Measurements from ENCODE around the gene PON3.

Gene PON3

DNA sequence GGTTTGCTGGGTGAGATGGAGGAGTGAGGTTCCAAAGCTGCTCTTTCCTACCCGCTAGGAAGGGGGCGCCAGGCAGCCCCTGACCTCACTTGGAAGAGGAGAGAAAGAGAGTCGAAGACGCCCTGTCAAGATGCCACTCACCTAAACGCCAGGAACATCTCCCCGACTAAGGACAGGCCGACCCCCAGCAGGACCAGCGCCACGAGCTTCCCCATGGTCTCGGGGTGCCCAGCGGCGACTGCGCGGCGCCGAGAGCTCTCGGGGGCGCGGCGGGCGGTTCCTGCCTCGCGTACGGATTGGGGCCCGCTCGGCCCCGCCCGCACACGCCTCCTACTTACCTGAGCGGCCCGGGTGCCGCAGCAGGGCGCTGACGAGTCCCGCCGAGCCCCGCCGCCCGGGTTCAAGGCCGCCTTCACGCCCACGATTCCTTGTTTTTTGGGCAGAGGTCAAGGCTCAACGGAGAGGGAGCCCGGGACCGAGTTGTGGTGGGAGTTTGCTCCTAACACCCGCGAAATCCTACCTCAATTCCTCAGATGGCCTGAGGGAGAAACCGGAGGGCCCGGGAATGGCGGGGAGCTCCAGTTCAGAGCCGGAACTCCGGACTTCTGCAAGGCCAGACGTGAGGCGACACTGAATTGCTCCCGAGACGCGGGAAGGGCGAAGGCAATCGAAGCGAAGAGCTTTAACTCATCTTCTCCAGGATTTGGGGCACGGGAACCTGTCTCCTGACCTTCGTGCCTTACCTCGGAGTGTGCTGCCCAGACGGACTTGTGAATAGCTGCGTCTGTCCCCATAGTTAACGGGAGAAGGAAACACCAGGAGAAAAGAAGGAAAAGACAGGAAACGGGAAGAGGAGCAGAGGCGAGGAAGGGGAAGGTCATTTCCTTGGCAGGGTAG is at the start of gene PON3:
PON3 (minus strand) TSS at position 240 of the 897 bp plus-strand sequence; CDS start at position 215, 25 bp downstream.
- no peak for FAIRE-seq
- DNase-seq (ENCODE audit: insufficient read length, low spot score): no peak

DNA sequence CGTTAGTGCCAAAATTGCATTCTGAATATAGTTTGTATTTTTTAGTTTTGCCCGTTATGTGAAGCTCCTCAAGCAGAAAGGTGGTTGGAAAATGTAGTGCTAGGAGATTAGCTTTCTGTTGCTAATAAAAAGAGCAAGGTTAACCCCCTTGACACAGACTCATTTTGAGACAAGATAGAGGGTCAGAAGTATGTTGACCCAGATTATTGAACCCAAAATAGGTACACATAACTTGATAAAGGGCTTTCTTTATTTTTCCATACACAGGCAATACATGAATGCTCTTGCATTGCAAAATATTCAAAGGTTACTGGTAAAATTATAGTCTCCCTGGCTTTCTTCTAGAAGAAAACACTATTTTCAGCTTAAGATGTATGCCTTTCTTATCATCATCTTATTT is 48.6 kb upstream of the PON3 start:
- no peak for TF ChIP-seq POLR2A (IDR thresholded peaks at IDR 0.05; ENCODE audit: low read depth, low read length)
- DNase-seq (ENCODE audit: insufficient read length, low spot score) (no peak), FAIRE-seq (no peak)

More for the DNA sequence above, at the start of gene PON3:
- no peak for TF ChIP-seq POLR2A (IDR thresholded peaks at IDR 0.05; ENCODE audit: low read depth, low read length)

DNA sequence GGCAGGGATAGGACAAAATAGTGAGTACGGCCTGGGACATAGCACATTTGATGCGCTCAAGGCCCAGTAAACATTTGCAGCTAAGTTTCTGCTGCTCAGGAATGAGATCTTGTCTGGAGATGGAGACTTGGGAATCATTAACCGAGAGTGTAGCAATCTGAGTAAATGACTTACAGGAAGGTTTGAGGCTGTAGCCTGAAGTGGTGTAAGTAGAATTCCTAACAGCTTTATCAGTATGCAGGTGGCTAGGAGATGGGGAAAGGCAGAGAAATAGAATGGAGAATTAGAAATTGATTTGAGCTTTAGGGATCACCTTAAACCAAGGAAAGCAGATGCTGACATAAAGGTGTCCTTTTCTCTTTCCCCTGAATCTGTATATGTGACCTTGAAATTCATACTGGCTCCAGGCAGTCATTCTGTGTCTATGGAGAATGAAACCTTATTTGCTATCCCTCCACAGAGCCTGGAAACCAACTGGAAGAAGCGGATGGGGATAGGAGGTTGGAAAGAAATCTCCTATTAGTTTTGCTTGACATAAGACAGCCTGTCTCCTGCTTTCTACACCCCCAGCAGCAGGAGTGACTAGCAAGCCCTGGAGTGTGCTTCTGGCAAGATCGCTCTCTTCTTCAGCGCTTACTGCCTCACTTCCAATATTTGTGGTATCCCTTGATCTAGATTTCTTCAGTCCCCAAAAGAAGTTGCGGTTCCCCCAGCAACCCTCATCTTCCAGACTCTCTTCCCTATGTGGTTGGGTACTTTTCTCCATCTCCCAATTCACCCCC is 45.1 kb upstream of the PON3 start:
- DNase-seq (ENCODE audit: insufficient read length, low spot score) (no peak), FAIRE-seq (no peak)
- no peak for TF ChIP-seq POLR2A (IDR thresholded peaks at IDR 0.05; ENCODE audit: low read depth, low read length)

DNA sequence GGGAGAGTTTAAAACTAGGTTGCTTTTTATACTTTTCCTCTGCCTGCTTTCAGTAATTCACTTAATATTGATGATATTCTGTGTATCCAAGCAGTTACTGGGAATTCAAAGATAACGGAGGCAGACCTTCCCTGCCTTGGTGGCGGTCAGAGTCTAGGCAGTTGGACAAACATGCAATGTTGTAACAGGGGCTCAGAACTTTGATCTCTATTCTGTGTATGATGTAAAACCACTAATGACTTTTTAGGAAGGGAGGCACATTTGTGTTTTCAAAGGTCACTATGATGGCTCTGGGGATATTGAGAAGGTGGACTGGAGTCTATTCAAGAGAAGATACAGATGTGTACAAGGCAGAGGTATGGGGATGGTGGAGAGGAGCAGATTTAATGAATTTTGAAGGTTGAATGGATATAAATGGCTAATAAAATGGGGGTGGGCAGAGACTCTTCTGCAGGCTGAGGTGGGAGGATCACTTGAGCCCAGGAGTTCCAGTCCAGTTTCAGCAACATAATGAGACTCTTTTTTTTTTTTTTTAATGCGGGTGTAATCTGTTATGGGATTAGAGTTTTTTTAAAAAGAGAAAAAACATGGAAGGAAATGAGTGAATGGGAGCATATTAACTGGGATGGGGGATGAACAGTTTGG is 44.3 kb upstream of the PON3 start:
- TF ChIP-seq POLR2A (IDR thresholded peaks at IDR 0.05; ENCODE audit: low read depth, low read length): no peak
- no peak for FAIRE-seq
- DNase-seq (ENCODE audit: insufficient read length, low spot score): no peak

DNA sequence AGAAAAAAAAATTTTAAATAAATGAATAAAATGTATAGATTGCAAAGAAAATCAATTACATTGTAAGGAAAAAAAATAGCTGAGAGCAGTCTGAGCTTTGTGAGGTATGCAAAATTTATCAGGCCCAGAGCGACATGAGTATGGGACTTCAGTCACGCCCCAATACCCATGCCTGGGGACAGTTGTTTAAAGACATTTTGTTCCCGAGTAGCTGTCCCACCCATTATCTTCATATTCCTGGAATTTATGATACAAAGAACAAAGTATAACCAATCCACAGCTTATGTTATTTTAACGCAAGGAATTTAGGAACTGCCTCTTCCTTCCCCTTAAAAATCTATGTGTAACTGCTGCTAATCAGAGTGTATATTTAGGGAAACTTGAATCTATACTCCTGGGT is 40.2 kb upstream of the PON3 start:
- DNase-seq (ENCODE audit: insufficient read length, low spot score) (no peak), FAIRE-seq (no peak)
- no peak for TF ChIP-seq POLR2A (IDR thresholded peaks at IDR 0.05; ENCODE audit: low read depth, low read length)

DNA sequence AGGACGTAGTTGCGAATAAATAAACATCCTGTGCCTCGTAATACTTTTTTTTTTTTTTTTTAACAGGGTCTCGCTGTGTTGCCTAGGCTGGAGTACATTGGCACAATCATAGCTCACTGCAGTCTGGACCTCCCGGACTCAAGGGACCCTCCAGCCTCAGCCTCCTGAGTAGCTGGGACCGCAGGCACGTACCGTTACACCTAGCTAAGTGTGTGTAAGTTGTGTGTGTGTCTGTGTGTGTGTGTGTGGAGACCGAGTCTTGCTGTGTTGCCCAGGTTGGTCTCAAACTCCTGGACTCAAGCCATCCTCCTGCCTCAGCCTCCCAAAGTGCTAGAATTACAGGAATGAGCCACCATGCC is 39.2 kb upstream of the PON3 start:
- DNase-seq (ENCODE audit: insufficient read length, low spot score): no peak
- TF ChIP-seq POLR2A (IDR thresholded peaks at IDR 0.05; ENCODE audit: low read depth, low read length): no peak
- no peak for FAIRE-seq

DNA sequence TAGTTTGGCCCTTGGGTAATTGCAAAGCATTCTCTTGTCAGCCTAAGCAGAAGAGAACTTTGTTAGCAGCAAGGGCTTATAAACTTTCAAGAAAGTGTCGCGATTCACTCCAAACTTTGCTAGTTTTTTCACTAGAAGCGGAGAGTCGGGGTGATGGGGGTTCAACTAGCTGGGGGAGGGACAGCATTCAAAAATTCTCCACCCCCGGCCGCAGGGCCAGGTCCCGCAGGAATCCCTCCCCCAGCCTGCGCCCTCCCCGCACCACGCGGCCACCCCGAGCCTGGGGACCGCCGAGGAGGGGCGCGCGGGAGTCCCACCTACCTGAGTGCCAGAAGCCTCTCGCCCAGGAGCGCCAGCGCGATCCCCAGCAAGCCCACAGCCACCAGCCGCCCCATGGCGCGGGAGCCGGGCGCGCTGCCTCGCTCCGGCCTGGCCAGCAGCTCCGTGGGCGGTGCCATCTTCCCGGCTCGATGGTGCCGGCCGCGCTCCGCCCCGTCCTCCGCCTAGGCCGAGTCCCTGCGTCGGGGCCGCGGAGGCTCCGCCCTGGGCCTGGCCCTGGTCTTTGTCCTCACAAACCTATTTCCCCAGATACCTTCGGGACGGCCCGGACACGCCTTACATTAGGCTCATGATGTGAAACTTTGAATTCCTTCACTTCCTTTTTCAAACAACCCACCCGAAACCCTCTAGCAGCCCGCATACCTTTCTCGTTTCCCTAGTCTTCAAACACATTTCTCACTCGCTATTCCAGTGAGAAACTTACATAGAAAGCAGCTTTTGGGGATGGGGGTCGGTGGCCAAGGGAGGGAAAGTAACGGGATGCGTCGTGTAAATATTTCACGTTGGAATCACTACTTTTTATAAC is 38.6 kb upstream of the PON3 start, which contains the start of gene PON2:
PON2 (minus strand) TSS at position 472 of the 865 bp plus-strand sequence; CDS start at position 395, 77 bp downstream.
- TF ChIP-seq POLR2A (IDR thresholded peaks at IDR 0.05; ENCODE audit: low read depth, low read length): peak; percentile 93
- DNase-seq (ENCODE audit: insufficient read length, low spot score) (peak; percentile 83), FAIRE-seq (no peak)

DNA sequence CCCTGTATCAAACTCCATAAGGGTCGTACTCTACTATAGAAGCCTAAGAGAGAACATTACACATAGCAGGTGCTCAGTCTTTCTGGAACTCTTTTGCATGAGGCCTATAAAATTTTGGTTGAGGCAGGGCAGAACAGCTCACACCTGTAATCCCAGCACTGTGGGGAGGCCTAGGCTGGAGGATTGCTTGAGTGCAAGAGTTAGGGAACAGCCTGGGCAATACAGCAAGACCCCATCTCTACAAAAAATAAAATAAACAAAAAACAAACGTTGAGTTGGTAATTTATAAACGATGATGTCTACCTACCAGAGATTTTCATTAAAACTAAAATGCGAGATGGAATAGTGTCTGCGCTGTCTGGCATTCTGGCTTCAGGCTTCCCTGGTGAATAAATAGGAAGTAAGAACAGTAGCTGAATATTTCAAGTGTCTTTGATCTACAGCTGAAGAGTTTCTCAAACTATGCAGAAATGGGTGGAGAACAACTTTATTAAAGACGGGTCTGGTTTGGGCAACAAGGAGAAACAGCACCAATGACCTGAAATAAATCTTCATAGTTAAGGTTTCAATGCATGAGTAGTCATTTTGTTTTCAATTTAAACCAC is 37.9 kb upstream of the PON3 start:
- no peak for TF ChIP-seq POLR2A (IDR thresholded peaks at IDR 0.05; ENCODE audit: low read depth, low read length)
- FAIRE-seq: no peak
- no peak for DNase-seq (ENCODE audit: insufficient read length, low spot score)

DNA sequence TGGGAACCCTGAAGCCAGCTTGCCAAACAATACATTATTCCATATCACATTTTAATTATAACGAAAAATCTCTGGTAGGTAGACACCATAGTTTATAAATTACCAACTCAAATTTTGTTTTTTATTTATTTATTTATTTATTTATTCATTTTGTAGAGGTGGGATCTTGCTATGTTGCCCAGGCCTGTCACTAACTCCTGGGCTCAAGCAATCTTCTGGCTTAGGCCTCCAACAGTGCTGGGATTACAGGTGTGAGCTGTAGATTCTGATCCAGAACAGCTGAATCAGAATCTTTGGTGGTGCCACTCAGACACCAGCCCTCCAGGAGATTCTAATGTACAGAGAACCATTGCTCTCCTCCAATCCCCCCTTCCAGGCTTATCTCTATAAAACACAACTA is 37.0 kb upstream of the PON3 start:
- no peak for DNase-seq (ENCODE audit: insufficient read length, low spot score)
- TF ChIP-seq POLR2A (IDR thresholded peaks at IDR 0.05; ENCODE audit: low read depth, low read length): no peak

DNA sequence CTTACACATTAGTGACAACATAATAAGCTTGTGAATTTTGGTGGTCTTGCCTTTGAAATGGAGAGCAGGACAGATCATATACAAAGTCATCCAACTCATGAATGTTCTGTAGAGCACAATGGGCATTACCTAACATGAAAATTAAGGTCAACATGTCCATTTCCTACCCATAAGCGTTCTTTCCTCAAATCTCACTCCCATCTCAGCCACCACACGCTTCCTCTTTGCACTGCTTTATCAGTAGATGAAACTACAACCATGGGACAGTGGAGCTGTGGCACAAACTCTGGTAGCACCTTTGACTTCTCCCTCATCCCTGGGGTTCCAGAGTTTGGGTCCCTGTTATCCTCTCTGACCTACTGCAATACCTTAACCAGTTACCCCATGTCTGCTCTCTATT is 36.4 kb upstream of the PON3 start:
- no peak for DNase-seq (ENCODE audit: insufficient read length, low spot score)
- no peak for FAIRE-seq
- TF ChIP-seq POLR2A (IDR thresholded peaks at IDR 0.05; ENCODE audit: low read depth, low read length): no peak

More for the DNA sequence above, 37.0 kb upstream of the PON3 start:
- no peak for FAIRE-seq

DNA sequence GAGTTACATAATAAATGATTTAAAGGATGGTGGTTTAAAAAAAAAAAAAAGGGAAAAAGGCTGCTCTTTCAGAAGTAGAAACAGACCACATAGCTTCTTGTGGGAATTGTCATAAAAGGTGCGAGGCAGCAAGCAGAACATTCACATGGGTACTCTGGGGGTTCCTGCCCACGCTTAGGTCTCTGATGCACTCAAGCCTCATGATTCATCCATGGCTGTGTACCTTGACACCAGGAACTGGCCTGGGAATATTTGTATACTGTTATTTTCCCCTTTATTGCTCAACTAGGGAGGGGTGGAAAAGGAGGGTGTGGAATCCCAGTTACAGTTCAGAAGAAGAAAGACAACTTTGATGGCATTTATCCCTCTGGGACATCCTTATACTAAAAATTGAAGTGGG is 34.7 kb upstream of the PON3 start:
- DNase-seq (ENCODE audit: insufficient read length, low spot score) (no peak), FAIRE-seq (no peak)
- TF ChIP-seq POLR2A (IDR thresholded peaks at IDR 0.05; ENCODE audit: low read depth, low read length): no peak

DNA sequence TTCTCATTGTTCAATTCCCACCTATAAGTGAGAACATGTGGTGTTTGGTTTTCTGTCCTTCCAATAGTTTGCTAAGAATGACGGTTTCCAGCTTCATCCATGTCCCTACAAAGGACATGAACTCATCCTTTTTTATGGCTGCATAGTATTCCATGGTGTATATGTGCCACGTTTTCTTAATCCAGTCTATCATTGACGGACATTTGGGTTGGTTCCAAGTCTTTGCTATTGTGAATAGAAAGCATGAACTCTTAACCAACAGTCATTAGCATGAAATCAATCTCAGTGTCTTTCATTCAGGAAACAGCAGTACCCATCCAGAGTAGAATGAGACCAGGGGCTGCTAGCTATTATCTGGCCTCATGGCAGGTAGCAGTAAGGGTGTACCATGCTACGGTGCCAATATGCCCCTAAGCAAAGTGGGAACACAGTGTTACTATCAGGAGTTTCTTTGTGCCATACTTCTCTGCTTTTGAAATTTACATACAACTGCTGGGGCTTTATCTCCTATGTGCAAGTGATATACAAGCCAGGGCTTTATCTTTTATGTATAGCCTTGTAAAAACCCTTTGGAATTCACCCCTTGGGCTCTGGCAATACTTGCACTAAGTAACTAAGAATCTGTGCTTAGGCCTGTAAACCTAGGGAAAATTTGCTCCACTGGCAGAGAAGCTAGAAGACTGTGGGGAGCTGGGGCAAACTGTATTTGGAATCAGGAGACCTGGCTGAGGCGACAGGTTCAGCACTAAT is 33.2 kb upstream of the PON3 start:
- FAIRE-seq (no peak), DNase-seq (ENCODE audit: insufficient read length, low spot score) (no peak)
- no peak for TF ChIP-seq POLR2A (IDR thresholded peaks at IDR 0.05; ENCODE audit: low read depth, low read length)

Data from H54 (cell line).